Fibroblast of skin of abdomen (primary cell): ENCODE measurements around the gene KIF6.
A peak's percentile ranks its signal among the peaks of the same experiment; 100 is the strongest.

Experiments
- DNase-seq: peaks from one replicate; pipeline ENCODE4 v3.0.0-alpha.2; 2013

Gene KIF6

GRCh38 chr6:39664173-39664572 lies 61.0 kb downstream of the KIF6 start:
- DNase-seq: no peak

- DNase-seq: peak; percentile 74
These were observed 67.7 kb downstream of the KIF6 start for GRCh38 chr6:39657355-39658135.

- no peak for DNase-seq
These were observed 71.1 kb downstream of the KIF6 start for GRCh38 chr6:39654121-39654520.

GRCh38 chr6:39653612-39654011 lies 71.6 kb downstream of the KIF6 start:
- DNase-seq: no peak

DNA sequence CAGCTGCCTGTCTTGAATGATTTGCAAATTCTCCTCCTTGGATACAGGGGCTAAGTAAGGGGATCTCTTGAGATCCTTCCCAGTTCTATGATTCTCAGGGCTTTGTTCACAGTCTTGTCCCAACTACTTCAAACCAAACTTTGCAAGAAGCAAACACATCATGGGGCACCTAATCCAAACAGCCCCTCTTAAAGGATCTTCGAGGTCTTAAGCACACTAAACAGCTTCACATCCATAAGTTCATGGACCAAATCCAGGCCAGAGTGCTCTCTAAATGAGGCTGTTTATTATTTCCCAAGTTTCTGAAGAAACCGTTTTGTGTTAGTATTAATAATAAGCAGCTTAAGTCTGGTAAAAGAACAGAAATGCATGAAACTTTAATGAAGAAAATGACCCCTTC lies 75.2 kb downstream of the KIF6 start:
- no peak for DNase-seq

GRCh38 chr6:39646751-39647420 lies 78.3 kb downstream of the KIF6 start:
- DNase-seq: no peak

DNA sequence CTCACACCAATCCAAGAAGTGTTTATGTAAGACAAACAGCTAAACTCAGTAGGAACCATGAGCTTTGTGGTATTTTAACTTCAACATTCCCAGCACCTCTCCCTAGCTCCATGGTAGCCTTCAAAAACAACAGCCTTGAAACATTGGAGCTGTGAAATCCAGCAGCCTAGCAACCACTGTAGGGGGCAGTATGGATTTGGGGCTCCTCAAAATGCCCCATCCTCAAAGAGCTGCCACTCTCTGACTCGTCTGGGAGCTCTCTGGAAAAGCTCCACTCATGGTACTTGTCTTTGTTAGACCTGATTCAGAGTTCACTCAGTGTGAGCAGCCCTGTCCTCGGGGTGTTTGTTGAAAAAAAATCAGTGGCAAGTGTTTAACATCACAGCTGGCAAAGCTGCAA lies 82.9 kb downstream of the KIF6 start:
- no peak for DNase-seq

- DNase-seq: no peak
These were observed 86.9 kb downstream of the KIF6 start for GRCh38 chr6:39638126-39638822.

- no peak for DNase-seq
These were observed 90.4 kb downstream of the KIF6 start for GRCh38 chr6:39634646-39635341.

GRCh38 chr6:39625209-39625608 lies 100.0 kb downstream of the KIF6 start:
- DNase-seq: no peak

GRCh38 chr6:39623750-39624149 lies 101.5 kb downstream of the KIF6 start:
- DNase-seq: no peak

- DNase-seq: no peak
These were observed 107.7 kb downstream of the KIF6 start for GRCh38 chr6:39617520-39617919.

DNA sequence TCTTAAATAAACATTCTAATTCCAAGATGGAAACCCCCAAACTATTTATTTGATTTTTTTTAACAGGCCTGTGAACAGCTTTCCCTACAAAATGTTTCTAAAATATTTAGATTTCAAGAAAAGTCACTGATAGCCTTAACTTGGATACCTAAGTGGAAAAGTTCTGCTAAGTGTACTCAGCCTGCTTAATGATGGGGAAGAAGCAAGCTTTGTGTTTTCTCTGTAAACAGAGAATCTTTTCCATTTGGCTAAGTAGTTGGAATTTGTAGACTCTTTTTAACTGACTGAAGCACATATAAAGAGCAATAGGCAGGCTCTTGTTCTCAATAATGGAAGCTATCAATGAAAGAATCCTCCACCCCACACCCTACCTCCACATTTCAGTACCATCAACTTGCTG lies 108.2 kb downstream of the KIF6 start:
- no peak for DNase-seq

GRCh38 chr6:39615622-39616021 lies 109.6 kb downstream of the KIF6 start:
- DNase-seq: no peak

DNA sequence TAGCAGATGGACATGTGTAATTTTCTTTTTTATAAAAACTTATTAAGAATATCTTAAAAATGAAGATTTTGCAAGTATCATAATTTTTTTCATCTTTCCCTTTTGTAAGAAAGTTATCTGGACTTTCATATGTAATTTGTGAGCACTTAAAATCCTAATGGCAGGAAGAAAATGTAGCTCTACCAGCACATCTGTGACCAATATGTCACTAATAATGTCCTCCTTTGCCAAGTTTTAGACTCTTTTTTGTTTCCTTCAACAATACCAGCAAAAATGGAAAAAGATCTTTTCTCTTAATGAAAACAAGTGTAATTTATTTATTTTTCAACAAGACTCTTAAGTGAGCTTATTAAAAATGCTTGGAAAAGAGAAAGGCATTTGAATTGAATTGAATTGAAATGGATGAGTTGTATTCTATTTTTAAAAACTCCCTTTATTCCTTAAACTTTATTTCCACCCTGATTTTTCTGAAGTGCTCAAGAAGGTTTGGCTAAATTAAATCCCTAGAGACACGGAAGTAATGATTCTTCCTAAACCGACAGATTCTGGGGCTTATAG lies 110.7 kb downstream of the KIF6 start:
- DNase-seq: no peak

- peak; percentile 34 for DNase-seq
These were observed 115.0 kb downstream of the KIF6 start for GRCh38 chr6:39610221-39610620.

GRCh38 chr6:39608652-39609345 lies 116.4 kb downstream of the KIF6 start:
- no peak for DNase-seq

DNA sequence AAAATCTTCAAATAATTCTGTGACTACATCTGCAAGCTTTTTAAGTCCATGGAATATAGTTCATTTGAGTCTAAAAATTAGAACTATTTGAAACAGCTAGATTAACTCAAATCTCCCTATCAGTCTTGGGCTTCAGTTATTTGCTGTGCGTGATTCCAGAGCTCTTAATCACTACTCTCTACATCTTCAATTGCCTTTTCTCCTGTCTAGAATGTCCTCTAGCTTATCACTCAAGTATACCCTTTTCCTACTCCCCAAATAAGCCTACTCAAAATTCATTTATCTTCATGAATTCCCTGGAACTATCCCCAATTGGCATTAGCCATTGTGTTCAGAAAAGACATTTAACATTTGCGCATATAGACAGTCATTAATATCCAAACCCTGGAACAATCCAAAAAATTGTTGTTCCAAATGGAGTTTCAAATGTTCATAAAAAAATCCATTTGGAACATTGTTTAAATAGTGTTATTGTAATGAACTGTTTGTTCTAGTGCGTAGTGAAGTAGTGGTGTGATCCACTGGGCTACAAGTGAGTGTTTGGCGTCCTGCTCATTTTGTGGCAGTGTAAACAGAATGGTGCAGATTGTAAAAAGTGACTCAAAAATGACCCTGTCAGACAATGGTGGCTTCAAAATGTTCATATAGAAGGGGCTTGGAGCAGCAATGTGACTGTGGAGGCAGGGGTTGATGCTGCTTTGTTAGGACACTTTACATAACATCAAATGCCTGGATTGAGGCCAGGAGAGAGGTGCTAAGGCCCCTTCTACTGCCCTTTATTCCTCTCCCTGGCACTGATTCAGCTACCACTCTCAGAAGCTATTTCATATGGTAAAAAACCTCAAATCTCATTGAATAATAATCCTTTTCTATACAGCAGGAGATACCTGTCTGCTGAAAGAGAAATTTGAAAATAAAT lies 122.3 kb downstream of the KIF6 start:
- DNase-seq: no peak

DNA sequence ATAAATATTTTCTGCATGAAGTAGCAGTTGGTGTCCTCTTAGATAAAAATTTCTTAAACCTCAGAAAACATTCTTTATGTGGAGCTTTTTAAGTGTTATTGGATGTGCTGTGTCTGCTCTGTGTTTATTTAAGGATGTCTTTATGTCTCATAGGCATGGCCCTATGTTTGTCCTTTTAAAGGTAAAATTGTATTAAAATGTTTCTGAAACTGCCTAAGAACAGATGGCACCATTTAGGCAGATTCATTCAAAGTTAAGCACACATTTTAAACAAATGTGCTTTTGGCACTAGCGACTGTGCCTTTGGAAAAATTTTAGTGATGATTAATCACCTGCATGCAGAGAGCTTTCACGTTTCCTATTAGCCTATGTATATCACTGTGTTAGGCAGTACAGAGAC lies 125.2 kb downstream of the KIF6 start:
- DNase-seq: peak; percentile 77

DNA sequence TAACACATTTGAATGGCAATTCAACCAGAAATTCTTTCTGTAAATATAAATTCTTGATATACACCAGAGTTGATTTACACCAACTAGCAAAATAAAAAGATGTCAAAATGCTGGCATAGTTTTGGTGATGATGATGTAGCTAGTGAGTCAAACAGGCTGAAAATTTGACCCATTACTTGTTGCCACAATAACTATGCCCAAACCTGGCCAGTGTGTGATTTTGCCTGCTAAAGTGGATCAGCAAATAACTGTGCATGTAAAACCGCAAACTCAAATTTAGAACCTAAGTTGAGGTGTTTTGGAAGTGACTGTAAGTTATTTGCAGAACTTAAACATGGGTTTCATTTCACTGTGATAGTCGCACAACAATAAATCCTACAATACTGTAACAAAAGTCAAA lies 125.9 kb downstream of the KIF6 start:
- no peak for DNase-seq

GRCh38 chr6:39594285-39594684 lies 130.9 kb downstream of the KIF6 start:
- DNase-seq: no peak
